Left forelimb (tissue), 1 donor: ENCODE results near the gene GOLGA6L4.
"Not testable (repeated sequence)": the region's sequence is repeated elsewhere in the genome, so short reads cannot be mapped to it uniquely, and the experiment has no call there.

Experiments used
- DNase-seq: peaks from one replicate; pipeline ENCODE4 v3.0.0-alpha.2; 2018; ENCODE audit warnings: low spot score

The GOLGA6L4 gene, protein sequence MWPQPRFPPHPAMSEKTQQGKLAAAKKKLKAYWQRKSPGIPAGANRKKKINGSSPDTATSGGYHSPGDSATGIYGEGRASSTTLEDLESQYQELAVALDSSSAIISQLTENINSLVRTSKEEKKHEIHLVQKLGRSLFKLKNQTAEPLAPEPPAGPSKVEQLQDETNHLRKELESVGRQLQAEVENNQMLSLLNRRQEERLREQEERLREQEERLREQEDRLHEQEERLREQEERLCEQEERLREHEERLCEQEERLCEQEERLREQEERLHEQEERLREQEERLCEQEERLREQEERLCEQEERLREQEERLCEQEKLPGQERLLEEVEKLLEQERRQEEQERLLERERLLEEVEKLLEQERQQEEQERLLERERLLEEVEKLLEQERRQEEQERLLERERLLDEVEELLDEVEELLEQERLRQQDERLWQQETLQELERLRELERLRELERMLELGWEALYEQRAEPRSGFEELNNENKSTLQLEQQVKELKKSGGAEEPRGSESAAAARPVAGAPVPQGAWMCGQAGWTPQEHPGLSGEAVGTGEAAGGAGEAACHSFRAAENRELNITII

DNA sequence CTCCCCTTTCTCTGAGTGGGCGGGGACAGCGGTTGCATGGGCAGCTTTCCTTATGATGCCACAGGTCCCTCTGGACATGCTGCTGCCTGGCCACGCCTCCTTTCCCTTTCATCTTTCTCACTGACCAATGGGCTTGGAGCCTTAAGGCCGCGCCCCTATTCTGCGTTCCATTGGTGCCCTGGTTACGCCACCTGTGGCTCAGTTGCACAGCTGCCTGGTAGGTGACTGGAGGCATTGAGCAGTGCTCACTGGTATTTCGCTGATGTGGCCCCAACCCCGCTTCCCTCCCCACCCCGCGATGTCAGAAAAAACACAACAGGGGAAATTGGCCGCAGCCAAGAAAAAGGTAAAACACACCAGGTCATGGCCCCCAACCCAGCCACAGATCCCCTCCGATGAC lies at the start of gene GOLGA6L4:
Gene GOLGA6L4, plus strand, starts transcription at position 201 of the 400 bp plus-strand sequence. Its CDS starts 62 bp downstream, at position 263.
- not testable (repeated sequence) for DNase-seq

- not testable (repeated sequence) for DNase-seq
Observed at GRCh38 chr15:84192982-84193381, 42.6 kb upstream of the GOLGA6L4 start.

DNA sequence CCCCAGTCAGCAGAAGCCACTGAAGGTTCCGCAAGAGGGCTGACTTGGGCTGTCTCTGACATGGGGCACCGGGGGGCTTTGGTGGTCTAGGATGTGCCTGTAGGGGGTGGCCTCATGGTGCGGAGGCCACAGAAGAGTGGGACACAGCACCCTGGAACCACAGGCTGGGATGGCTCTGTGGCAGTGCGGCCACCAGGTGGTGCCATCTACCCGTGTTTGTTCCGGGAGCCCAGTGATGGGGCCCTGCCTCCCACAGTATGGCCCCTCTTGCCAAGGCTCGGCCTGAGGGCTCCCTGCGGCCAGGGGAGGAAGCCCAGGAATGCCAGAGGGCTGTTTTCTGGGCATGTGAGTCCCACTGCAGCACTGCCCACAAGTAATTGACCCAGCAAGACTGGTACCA lies 40.0 kb upstream of the GOLGA6L4 start:
- DNase-seq, result not testable (repeated sequence)

- DNase-seq, result not testable (repeated sequence)
Observed at GRCh38 chr15:84196530-84197188, 38.9 kb upstream of the GOLGA6L4 start.

DNA sequence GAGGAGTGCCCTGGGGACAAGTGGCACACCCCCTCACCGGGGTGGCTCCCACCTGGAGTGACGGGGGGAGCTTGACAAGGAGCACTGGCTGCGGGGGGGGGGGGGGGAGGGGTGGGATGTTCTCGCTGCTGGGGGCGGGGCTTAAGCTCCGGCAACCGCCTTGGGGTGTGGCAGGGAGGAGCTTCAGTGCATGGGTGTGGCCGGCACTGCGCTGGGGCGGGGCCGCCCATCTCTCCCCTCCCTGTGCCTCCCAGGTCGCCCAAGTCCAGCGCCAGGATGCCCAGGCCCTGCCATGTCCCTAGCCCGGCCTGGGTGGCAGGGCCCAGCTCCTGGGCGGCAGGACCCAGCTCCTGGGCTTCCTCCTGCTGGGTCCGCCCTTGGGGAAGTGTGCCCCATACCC lies 35.7 kb upstream of the GOLGA6L4 start:
- not testable (repeated sequence) for DNase-seq

- not testable (repeated sequence) for DNase-seq
Observed at GRCh38 chr15:84246441-84246840, 10.9 kb downstream of the GOLGA6L4 start.
